Esophagus muscularis mucosa (tissue), 4 donors: Measurements from ENCODE around the gene KRTAP16-1.

ENCODE experiments used
- CTCF ChIP-seq, 3 experiments: fragments of 200-600 bp in 2 of 3; fragments of 450-650 bp in 1 of 3; sonication (generic) in 2 of 3; IDR thresholded peaks; one replicate each; pipeline ENCODE4 v1.5.1; 2017 to 2019; ENCODE audit warnings: antibody characterized with exemption in 3 of 3, mild to moderate bottlenecking in 2 of 3, moderate library complexity in 1 of 3
- EP300 ChIP-seq: sonication (generic); formaldehyde crosslinking; IDR thresholded peaks from one replicate; pipeline ENCODE4 v1.6.1; 2017; ENCODE audit warnings: antibody characterized with exemption
- POLR2A ChIP-seq: fragments of 450-650 bp; IDR thresholded peaks from one replicate; pipeline ENCODE4 v1.6.1; 2017; ENCODE audit warnings: antibody characterized with exemption, moderate library complexity, mild to moderate bottlenecking, low read depth
- POLR2AphosphoS5 ChIP-seq, 2 donors: sonication (generic); formaldehyde crosslinking; IDR thresholded peaks; one replicate each; pipeline ENCODE4 v1.6.1; 2017; ENCODE audit warnings: antibody characterized with exemption in 2 of 2

- TF ChIP-seq CTCF (IDR thresholded peaks at IDR 0.05) (no peak), POLR2A (no peak), EP300 (no peak), POLR2AphosphoS5 (IDR thresholded peaks at IDR 0.05) (no peak)
Observed at GRCh38 chr17:41302981-41303380, 6.1 kb downstream of the KRTAP16-1 start.
